RWPE1 (cell line): ENCODE results near the gene LRRN2.

ENCODE experiments used
- CTCF ChIA-PET: fragments of 350-600 bp; sonication (Branson Sonifier 250); formaldehyde crosslinking; extraction: SDS; loops from one replicate; lab custom pipeline; 2021; lab: Yijun Ruan, JAX
- POLR2A ChIA-PET: fragments of 400-600 bp; formaldehyde crosslinking; extraction: SDS; loops from one replicate; lab custom pipeline; 2020; ENCODE audit warnings: antibody characterized with exemption; ENCODE audit not compliant: low non-redundant PET; lab: Yijun Ruan, JAX
- DNase-seq: peaks from one replicate; pipeline ENCODE4 v3.0.0; 2012; ENCODE audit warnings: low spot score
- H3K27ac ChIP-seq: fragments of 450-650 bp; 2 replicates; pipeline ENCODE4 v1.5.1; 2017
- TF ChIP-seq, protein P1 (sequence below): fragments of 450-650 bp; conservative IDR thresholded peaks from 2 replicates; pipeline ENCODE4 v1.5.1; 2017; ENCODE audit warnings: low read depth, mild to moderate bottlenecking

Gene LRRN2

DNA sequence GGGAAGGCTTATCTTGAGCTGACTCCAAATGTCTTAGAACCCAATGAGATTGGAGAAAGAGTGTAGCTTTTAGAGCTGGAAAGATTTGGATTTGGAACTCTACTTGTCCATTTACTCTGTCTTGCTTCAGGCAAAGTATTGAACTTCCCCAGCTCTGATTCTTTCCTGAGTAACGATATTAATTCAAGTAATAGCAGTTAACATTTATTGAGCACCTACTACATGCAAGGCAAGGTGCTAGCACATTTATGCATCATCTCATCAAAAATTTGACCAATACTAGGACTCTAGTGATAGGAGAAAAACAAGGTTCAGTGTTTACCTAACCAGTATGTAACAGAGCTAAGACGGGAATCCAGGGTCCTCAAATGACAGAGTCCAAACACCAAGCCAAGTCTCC lies 2.5 kb upstream of the LRRN2 start:
- DNase-seq, result no peak
- TF ChIP-seq, protein P1, sequence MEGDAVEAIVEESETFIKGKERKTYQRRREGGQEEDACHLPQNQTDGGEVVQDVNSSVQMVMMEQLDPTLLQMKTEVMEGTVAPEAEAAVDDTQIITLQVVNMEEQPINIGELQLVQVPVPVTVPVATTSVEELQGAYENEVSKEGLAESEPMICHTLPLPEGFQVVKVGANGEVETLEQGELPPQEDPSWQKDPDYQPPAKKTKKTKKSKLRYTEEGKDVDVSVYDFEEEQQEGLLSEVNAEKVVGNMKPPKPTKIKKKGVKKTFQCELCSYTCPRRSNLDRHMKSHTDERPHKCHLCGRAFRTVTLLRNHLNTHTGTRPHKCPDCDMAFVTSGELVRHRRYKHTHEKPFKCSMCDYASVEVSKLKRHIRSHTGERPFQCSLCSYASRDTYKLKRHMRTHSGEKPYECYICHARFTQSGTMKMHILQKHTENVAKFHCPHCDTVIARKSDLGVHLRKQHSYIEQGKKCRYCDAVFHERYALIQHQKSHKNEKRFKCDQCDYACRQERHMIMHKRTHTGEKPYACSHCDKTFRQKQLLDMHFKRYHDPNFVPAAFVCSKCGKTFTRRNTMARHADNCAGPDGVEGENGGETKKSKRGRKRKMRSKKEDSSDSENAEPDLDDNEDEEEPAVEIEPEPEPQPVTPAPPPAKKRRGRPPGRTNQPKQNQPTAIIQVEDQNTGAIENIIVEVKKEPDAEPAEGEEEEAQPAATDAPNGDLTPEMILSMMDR, result no peak
- CTCF ChIA-PET, result interaction anchor here (0.5 to 1.9 kb wide), 3 partner anchors 59 to 159 kb away, joined by 3 to 9 read pairs (median 6); no protein-coding TSS in a partner anchor
- H3K27ac ChIP-seq, result no peak overlapping the region
- POLR2A ChIA-PET, result no interaction called here

DNA sequence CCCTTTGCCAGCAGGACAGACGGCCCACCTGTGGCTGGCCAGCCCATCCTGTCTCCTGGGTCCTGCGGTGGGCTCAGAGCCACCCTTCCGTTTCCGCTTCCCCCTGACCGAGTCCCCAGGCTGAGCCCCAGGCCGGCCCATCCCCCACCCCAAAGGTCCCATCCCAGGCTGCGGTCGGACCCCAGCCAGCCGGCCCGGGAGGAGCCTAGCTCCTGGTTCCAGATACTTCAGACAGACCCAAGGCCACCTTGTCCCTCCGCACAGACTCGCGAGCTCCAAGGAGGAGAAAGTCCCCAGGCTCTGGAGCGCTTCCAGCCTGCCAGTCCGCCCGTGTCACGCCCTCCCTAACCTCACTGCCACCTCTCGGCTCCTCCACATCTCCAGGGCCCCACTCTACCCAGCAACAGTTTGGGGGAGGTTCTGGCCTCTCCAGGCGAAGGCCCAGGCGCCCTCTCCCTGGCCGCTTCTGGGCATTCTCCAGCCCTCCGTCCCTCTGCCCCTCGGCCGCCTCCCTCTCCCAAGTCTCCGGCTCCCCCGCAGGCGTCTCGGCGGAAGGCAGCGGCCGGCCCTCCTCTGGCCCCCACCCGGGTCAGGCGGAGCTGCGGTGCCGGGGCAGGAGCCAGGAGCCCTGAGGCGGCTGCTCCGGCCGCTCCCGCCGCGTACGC lies 835 bp downstream of the LRRN2 start:
- ChIA-PET CTCF (interaction anchor here (0.8 to 1.5 kb wide), 6 partner anchors 11 to 253 kb away, joined by 3 to 7 read pairs (median 4); no protein-coding TSS in a partner anchor), POLR2A (no interaction called here)
- TF ChIP-seq, protein P1, result no peak
- H3K27ac ChIP-seq, result no peak overlapping the region
- DNase-seq, result no peak

DNA sequence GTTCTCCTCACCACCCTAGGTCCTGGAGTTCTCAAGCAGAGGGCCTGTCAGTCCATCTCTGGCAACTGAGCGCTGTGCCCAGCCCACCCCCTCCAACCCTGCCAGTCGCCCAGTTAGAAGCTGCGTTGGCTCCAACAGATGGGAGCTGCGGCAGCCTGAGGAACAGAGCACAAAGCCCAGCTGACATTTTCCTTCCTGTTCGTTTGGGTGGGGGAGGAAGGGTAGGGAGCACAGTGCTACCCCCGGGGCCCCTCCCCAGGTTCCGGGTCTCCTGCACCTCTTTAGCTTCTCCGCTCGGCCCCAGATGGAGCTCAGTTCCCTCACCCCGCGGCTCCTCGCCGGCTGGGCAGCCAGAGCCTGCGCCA lies 1.4 kb downstream of the LRRN2 start:
- DNase-seq, result no peak
- POLR2A ChIA-PET, result no interaction called here
- CTCF ChIA-PET, result interaction anchor here (0.6 to 1.5 kb wide), 7 partner anchors 10 to 328 kb away, joined by 3 to 7 read pairs (median 3); no protein-coding TSS in a partner anchor
- TF ChIP-seq, protein P1, result no peak
- no peak overlapping the region for H3K27ac ChIP-seq

DNA sequence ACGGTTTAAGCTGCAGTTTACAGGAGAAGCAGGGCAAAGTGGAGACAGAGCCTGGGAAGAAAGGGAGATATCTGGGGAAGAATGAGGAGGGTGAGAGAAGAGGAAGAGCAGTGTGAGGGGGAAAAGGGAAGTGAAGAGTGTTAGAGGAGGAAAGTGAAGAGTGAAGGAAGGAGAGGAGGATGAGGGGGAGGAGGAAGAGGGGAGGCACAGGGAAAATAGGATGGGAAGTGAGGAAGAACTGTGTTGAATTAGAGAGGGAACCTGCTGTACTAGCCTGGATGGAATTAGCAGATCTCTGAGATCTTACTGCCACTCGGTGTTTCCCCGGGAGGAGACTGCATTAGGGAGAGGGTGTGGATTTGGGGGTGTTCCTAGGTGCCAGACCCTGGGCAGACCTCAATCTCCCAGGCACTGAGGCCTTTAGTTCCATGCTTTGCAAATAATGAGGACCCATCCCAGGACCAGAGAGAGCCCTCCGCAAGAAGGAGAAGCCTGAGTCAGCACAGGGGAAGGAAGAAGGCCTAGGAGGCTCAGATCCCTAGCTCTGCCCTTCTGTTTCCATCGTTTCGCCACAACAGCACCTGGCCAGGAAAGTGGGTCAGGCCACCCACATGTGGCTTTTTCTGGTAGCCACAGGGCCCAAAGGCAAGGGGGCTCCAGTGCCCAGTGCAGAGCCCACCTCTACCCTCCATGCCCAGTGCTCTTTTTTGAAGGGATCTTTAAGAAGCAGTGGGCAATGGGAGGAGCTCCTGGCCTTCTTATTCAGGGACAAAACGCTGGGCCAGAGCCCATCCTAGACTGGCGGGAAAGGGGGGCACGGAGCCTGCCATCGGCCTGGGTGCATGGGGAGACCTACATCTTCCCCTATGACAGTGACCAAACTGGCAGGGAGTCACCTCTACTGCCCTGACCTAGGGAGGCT lies 2.0 kb downstream of the LRRN2 start:
- TF ChIP-seq, protein P1, result no peak
- ChIA-PET CTCF (interaction anchor here (0.6 to 1.7 kb wide), 10 partner anchors 10 to 329 kb away, joined by 3 to 7 read pairs (median 3); no protein-coding TSS in a partner anchor), POLR2A (no interaction called here)
- H3K27ac ChIP-seq, result no peak overlapping the region
- no peak for DNase-seq

DNA sequence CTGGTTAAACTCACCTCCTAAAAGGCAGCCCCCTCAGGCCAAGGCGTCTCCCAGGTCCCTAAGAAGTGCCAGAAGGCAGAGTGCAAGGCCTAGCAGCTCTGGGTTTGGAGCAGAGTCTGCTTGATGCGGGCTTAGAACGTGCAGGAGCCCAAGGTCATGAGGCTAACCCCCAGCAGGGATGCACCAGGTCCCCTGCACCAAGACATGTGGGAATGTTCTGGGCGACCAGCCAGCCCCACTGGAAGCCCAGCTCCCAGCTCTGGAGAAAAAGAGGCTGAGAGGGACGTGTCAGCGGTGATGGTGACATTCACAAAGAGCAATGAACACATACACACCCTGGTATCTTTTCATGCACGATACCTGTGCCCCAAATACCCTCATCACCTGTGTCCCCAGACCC lies 5.1 kb downstream of the LRRN2 start:
- DNase-seq, result no peak
- TF ChIP-seq, protein P1, result no peak
- ChIA-PET POLR2A (no interaction called here), CTCF (interaction anchor here (0.8 to 2.0 kb wide), 3 partner anchors 14 to 112 kb away, joined by 3 to 7 read pairs (median 3); no protein-coding TSS in a partner anchor)
- H3K27ac ChIP-seq, result no peak overlapping the region

DNA sequence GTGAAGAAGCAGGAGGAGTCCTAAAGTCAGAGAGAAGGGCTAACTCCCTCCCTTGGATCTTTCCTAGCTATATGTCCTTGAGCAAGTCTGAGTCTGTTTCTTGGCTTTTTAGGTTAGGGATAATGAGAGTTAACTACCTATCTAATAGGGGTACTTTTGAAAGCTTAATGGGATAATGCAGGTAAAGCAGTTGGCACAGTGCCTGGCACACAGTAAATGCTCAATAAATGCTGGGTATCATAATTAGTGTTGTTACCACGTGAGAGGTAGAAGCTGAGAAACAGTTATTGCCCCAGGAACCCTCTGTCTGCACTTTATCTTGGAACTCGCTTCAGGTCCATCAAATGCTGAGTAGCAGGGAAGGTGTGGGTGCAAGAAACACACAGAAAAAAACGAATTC lies 5.5 kb downstream of the LRRN2 start:
- TF ChIP-seq, protein P1, result no peak
- ChIA-PET POLR2A (no interaction called here), CTCF (interaction anchor here (0.8 to 2.0 kb wide), 2 partner anchors 67 to 112 kb away, joined by 3 to 7 read pairs; no protein-coding TSS in a partner anchor)
- H3K27ac ChIP-seq, result no peak overlapping the region
- DNase-seq, result no peak
